NCI-H526 treated with DMSO at 0.1 percent for 48 hours (cell line): ENCODE results near the gene GSTT2.

ENCODE experiments used
- DNase-seq: peaks from one replicate; lab custom pipeline; 2025; lab: John Stamatoyannopoulos, UW

GSTT2 gene

DNA sequence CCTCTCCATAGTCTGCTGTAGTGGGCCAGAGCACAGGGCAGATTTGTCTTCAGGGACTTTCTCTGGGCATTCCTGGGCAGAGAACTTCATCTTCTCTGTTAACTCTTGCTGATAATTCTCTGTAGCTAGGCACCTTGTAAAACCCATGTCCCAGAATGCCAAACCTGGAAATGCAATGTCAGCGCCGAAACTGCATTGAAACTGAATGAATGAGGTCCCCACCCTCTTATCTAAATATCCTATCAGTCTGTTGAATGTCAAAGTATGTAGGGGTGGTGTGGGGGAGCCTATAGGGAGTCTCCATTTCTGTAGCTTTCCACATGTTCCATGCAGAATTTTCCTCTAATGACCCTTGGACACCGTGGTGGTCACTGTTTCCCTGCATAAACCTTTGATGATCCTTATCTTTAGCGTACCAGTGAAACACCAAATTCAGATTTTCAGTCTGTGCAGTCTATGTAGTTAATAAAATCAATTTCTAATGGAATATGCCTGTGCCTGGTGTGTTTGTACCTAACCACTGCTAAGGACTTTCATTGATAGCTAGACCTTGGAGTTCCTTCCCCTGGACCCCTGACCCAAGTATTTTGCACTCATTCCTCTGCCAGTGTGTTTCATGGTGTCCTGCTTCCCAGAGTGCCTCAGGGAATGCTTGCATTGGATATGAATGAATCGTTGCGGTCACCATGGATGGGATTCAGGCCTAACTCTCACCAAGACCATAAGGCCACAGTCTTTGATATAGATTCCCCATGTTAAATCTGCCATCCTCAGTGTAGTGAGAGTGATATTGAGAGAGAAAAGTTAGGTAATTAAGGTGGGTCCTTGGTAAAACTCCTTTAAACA lies 28.7 kb downstream of the GSTT2 start:
- no peak for DNase-seq

GRCh38 chr22:24009227-24010017 lies 29.5 kb downstream of the GSTT2 start:
- DNase-seq: no peak

DNA sequence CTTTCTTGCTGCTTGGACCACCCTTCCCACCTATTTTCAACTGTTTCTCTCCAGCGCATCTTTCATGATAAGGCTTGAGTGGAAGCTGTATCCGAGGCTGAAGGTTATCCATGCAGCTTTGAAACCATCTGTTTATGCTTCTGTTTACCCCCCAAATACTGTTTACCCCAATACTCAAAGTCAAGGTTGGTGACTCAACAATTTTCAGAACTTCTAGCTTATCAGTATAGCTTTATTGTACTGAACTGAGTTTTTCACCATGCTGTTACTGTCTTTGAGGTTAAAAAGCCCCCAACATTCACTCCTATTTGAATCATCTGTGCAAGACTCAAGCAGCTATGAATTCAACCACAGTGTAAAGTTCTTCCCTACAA lies 30.1 kb downstream of the GSTT2 start:
- no peak for DNase-seq

GRCh38 chr22:24011735-24012068 lies 31.8 kb downstream of the GSTT2 start:
- peak; percentile 43 for DNase-seq

- no peak for DNase-seq
These were observed 36.2 kb downstream of the GSTT2 start for GRCh38 chr22:24016156-24016555.

- no peak for DNase-seq
These were observed 41.4 kb downstream of the GSTT2 start for GRCh38 chr22:24021304-24021703.

GRCh38 chr22:24023204-24023789 lies 43.4 kb downstream of the GSTT2 start:
- DNase-seq: no peak

DNA sequence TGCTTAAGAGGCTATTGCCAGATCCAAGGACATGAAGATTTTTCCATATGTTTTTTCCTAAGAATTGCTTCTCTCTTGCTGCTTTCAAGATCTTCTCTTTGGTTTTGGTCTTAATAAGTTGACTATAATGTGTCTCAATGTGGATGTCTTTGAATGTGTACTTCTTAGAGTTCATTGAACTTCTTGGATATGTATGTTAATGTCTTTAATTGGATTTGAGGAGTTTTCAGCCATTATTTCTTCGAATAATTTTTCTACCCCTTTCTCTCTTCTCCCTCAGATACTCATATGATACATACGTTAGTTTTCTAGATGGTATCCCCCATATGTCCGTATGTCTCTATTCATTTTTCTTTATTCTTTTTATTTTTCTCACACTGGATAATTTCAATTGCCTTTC lies 44.4 kb downstream of the GSTT2 start:
- DNase-seq: no peak

DNA sequence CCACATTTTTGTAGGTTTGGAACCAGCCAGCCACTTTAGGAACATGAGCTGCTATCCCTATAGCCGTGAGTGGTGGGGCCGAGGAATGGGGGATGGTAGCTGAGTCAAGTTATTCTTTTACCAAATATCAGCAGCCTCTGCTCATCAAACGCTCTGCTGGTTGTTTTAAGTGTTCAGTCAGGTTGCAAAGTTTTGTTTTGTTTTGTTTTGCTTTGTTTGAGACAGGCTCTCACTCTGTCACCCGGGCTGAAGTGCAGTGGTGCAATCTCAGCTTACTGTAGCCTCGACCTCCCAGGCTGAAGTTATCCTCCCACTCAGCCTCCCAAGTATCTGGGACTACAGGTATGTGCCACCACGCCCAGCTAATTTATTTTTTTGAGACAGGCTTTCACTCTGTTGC lies 45.5 kb downstream of the GSTT2 start:
- no peak for DNase-seq

- no peak for DNase-seq
These were observed 46.1 kb downstream of the GSTT2 start for GRCh38 chr22:24026056-24026455.

- no peak for DNase-seq
These were observed 46.8 kb downstream of the GSTT2 start for GRCh38 chr22:24026733-24027132.

DNA sequence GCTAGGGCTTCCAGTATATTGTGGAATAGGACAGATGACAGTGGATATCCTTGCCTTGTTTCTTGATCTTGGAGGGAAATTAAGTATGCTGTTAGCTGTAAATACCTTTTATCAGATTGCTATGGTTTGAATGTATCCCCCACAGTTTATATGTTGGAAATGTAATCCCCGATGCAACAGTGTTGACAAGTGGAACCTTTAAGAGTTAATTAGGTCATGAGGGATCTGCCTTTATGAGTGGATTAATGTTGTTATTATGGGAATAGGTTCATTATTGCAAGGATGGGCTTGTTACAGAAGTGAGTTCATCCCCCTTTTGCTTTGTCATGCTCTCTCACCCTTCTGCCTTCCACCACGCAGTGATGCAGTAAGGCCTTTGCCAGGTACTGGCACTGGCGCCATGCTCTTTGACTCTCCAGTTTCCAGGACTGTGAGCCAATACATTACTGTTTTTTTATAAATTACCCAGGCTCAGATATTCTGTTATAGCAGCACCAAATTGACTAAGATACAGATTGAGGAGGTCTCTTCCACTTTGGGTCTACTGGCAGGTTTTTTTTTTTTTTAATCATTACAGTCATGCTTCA lies 47.5 kb downstream of the GSTT2 start:
- no peak for DNase-seq

GRCh38 chr22:24027991-24028390 lies 48.1 kb downstream of the GSTT2 start:
- DNase-seq: no peak

DNA sequence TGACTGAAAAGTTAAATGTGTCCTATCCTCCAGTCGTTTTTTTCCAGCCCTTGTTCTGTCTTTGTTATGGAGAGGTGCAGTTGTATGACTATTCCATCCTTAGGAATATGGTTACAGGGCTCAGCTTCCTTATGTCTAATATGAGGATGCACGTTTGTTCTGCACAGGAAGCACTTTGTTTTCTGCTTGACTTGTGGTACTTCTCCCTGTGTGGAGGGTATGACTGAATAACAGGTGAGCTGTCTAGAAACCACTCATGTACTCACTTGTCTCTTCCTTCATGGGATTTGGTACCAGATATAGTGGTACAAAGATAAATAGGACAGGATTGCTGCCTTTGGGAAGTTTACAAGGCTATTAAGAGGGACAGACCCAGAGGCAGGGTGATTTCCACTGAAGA lies 48.6 kb downstream of the GSTT2 start:
- DNase-seq: no peak

GRCh38 chr22:24029304-24029703 lies 49.4 kb downstream of the GSTT2 start:
- DNase-seq: no peak

GRCh38 chr22:24030186-24030702 lies 50.3 kb downstream of the GSTT2 start:
- no peak for DNase-seq
